ENCODE measurements around the gene COL18A1.

The COL18A1 gene

GRCh38 chr21:45413922-45414321 lies 9.0 kb downstream of the COL18A1 start:
- DNase-seq, result no peak
- no peak for TF ChIP-seq GATA1 (IDR thresholded peaks at IDR 0.05; ENCODE audit: low read depth, low read length)
- TF ChIP-seq POLR2A (IDR thresholded peaks at IDR 0.05; ENCODE audit: low read length), result no peak

- no peak for DNase-seq
- no peak for TF ChIP-seq POLR2A (IDR thresholded peaks at IDR 0.05; ENCODE audit: low read length)
- no peak for TF ChIP-seq GATA1 (IDR thresholded peaks at IDR 0.05; ENCODE audit: low read depth, low read length)
Measured at GRCh38 chr21:45414396-45415187, 9.6 kb downstream of the COL18A1 start.

- no peak for DNase-seq
- TF ChIP-seq POLR2A (IDR thresholded peaks at IDR 0.05; ENCODE audit: low read length), result no peak
- no peak for TF ChIP-seq GATA1 (IDR thresholded peaks at IDR 0.05; ENCODE audit: low read depth, low read length)
Measured at GRCh38 chr21:45415188-45415942, 10.4 kb downstream of the COL18A1 start.

GRCh38 chr21:45415943-45416611 lies 11.1 kb downstream of the COL18A1 start:
- no peak for DNase-seq
- TF ChIP-seq POLR2A (IDR thresholded peaks at IDR 0.05; ENCODE audit: low read length), result no peak
- no peak for TF ChIP-seq GATA1 (IDR thresholded peaks at IDR 0.05; ENCODE audit: low read depth, low read length)

- no peak for DNase-seq
- TF ChIP-seq POLR2A (IDR thresholded peaks at IDR 0.05; ENCODE audit: low read length) (no peak), GATA1 (IDR thresholded peaks at IDR 0.05; ENCODE audit: low read depth, low read length) (no peak)
Measured at GRCh38 chr21:45416620-45417019, 11.7 kb downstream of the COL18A1 start.

- TF ChIP-seq GATA1 (IDR thresholded peaks at IDR 0.05; ENCODE audit: low read depth, low read length), result no peak
- TF ChIP-seq POLR2A (IDR thresholded peaks at IDR 0.05; ENCODE audit: low read length), result no peak
- no peak for DNase-seq
Measured at GRCh38 chr21:45417256-45417950, 12.4 kb downstream of the COL18A1 start.

GRCh38 chr21:45417951-45418300 lies 13.0 kb downstream of the COL18A1 start:
- TF ChIP-seq POLR2A (IDR thresholded peaks at IDR 0.05; ENCODE audit: low read length), result no peak
- TF ChIP-seq GATA1 (IDR thresholded peaks at IDR 0.05; ENCODE audit: low read depth, low read length), result no peak
- no peak for DNase-seq

GRCh38 chr21:45418301-45419071 lies 13.5 kb downstream of the COL18A1 start:
- TF ChIP-seq GATA1 (IDR thresholded peaks at IDR 0.05; ENCODE audit: low read depth, low read length) (no peak), POLR2A (IDR thresholded peaks at IDR 0.05; ENCODE audit: low read length) (no peak)
- no peak for DNase-seq

- no peak for DNase-seq
- TF ChIP-seq GATA1 (IDR thresholded peaks at IDR 0.05; ENCODE audit: low read depth, low read length) (no peak), POLR2A (IDR thresholded peaks at IDR 0.05; ENCODE audit: low read length) (no peak)
Measured at GRCh38 chr21:45419162-45419561, 14.2 kb downstream of the COL18A1 start.

GRCh38 chr21:45420061-45421041 lies 15.4 kb downstream of the COL18A1 start:
- TF ChIP-seq GATA1 (IDR thresholded peaks at IDR 0.05; ENCODE audit: low read depth, low read length) (no peak), POLR2A (IDR thresholded peaks at IDR 0.05; ENCODE audit: low read length) (no peak)
- DNase-seq, result peak; percentile 33 to 50

GRCh38 chr21:45421071-45421845 lies 16.3 kb downstream of the COL18A1 start:
- TF ChIP-seq GATA1 (IDR thresholded peaks at IDR 0.05; ENCODE audit: low read depth, low read length), result no peak
- peak in 1 of 2 experiments; percentile 30 for DNase-seq

Data from erythroblast (primary cell).